IMR-90 (cell line): ENCODE data around the gene SLC24A3. TPM values are rescaled to one million over a fixed set of nuclear protein-coding genes. Genes with fewer than 3 reads are reported as not detected.

ENCODE experiments used
- ATAC-seq: fragments of 200-7000 bp; cut with Tn5 transposase; 2 replicates; pipeline ENCODE4 v1.9.1; 2020; ENCODE audit warnings: low read depth, mild to moderate bottlenecking, moderate library complexity
- BruUV-seq: library from RNA; stranded (reverse); fragments of 400-500 nt; replicated peaks from 2 replicates; lab custom pipeline; 2021; lab: Mats Ljungman, UMichigan
- CTCF ChIA-PET: fragments of 300-600 bp; formaldehyde crosslinking; extraction: SDS; loops from one replicate; lab custom pipeline; 2021; ENCODE audit warnings: antibody characterized with exemption; lab: Yijun Ruan, JAX
- POLR2A ChIA-PET: fragments of 300-600 bp; sonication (Branson Sonifier 250); formaldehyde crosslinking; loops from one replicate; lab custom pipeline; 2022; ENCODE audit warnings: antibody characterized with exemption; ENCODE audit not compliant: unreplicated experiment; lab: Charles Lee
- DNase-seq: peaks from one replicate; pipeline ENCODE4 v3.0.0; 2013
- H2AFZ ChIP-seq: replicated peaks from 2 replicates; pipeline ENCODE3; 2013; ENCODE audit warnings: low read length, mild to moderate bottlenecking; ENCODE audit not compliant: poor library complexity
- H2AK5ac ChIP-seq: 2 replicates; pipeline ENCODE4 v1.6.1; 2013; ENCODE audit warnings: low read depth, low read length, inconsistent platforms
- H2AK9ac ChIP-seq: replicated peaks from 2 replicates; pipeline ENCODE3; 2013; ENCODE audit warnings: mild to moderate bottlenecking, low read depth, low read length, moderate library complexity; ENCODE audit not compliant: poor library complexity
- H2BK120ac ChIP-seq: 2 replicates; pipeline ENCODE4 v1.6.1; 2013; ENCODE audit warnings: low read depth, low read length, inconsistent platforms
- H2BK15ac ChIP-seq: 3 replicates; pipeline ENCODE4 v1.6.1; 2013; ENCODE audit warnings: low read depth, low read length, inconsistent platforms
- H2BK20ac ChIP-seq: 2 replicates; pipeline ENCODE4 v1.6.1; 2013; ENCODE audit warnings: low read depth, mild to moderate bottlenecking, inconsistent platforms, low read length, moderate library complexity
- H2BK5ac ChIP-seq: 2 replicates; pipeline ENCODE4 v1.6.1; 2013; ENCODE audit warnings: mild to moderate bottlenecking, low read depth, low read length, inconsistent platforms; ENCODE audit not compliant: poor library complexity, severe bottlenecking
- H3K14ac ChIP-seq: replicated peaks from 2 replicates; pipeline ENCODE4 v1.6.1; 2013; ENCODE audit warnings: low read depth, low read length, inconsistent platforms
- H3K18ac ChIP-seq: 2 replicates; pipeline ENCODE4 v1.6.1; 2013; ENCODE audit warnings: low read depth, low read length, control low read depth
- H3K23ac ChIP-seq: 2 replicates; pipeline ENCODE4 v1.6.1; 2013; ENCODE audit warnings: low read depth, low read length, inconsistent platforms
- H3K27ac ChIP-seq: 2 replicates; pipeline ENCODE4 v1.5.1; 2013; ENCODE audit warnings: mild to moderate bottlenecking, control low read depth, low read length; ENCODE audit not compliant: insufficient read depth
- H3K27me3 ChIP-seq: 2 replicates; pipeline ENCODE4 v1.6.1; 2013; ENCODE audit warnings: low read length; ENCODE audit not compliant: control insufficient read depth, insufficient read depth
- H3K36me3 ChIP-seq: 2 replicates; pipeline ENCODE4 v1.6.1; 2013; ENCODE audit warnings: low read length, mixed read lengths; ENCODE audit not compliant: control insufficient read depth, insufficient read depth
- H3K4ac ChIP-seq: 2 replicates; pipeline ENCODE4 v1.6.1; 2013; ENCODE audit warnings: low read depth, low read length, inconsistent platforms
- H3K4me1 ChIP-seq: 2 replicates; pipeline ENCODE4 v1.6.1; 2013; ENCODE audit warnings: low read length, mixed read lengths; ENCODE audit not compliant: control insufficient read depth, insufficient read depth
- H3K4me2 ChIP-seq: 2 replicates; pipeline ENCODE4 v1.6.1; 2013; ENCODE audit warnings: low read depth, mild to moderate bottlenecking, control low read depth, low read length, moderate library complexity
- H3K4me3 ChIP-seq: 2 replicates; pipeline ENCODE4 v1.5.1; 2013; ENCODE audit warnings: low read depth, mild to moderate bottlenecking, control low read depth, low read length, moderate library complexity; ENCODE audit not compliant: insufficient read depth
- H3K56ac ChIP-seq: 2 replicates; pipeline ENCODE4 v1.6.1; 2013; ENCODE audit warnings: low read length, inconsistent platforms; ENCODE audit not compliant: insufficient read depth; ENCODE audit errors: extremely low read depth
- H3K79me1 ChIP-seq, 2 experiments: 2 replicates each; pipeline ENCODE4 v1.6.1; 2013; ENCODE audit warnings: low read length in 2 of 2, inconsistent platforms in 1 of 2, low read depth in 1 of 2
- H3K9ac ChIP-seq: 2 replicates; pipeline ENCODE4 v1.6.1; 2013; ENCODE audit warnings: low read depth, low read length, control low read depth
- H3K9me1 ChIP-seq: 2 replicates; pipeline ENCODE4 v1.6.1; 2013; ENCODE audit warnings: low read length, inconsistent platforms; ENCODE audit not compliant: insufficient read depth
- H3K9me3 ChIP-seq: 2 replicates; pipeline ENCODE4 v1.6.1; 2013; ENCODE audit warnings: low read length; ENCODE audit not compliant: control insufficient read depth, insufficient read depth
- H4K20me1 ChIP-seq: 2 replicates; pipeline ENCODE4 v1.6.1; 2013; ENCODE audit warnings: low read length, inconsistent platforms; ENCODE audit not compliant: insufficient read depth
- H4K5ac ChIP-seq: 2 replicates; pipeline ENCODE4 v1.6.1; 2013; ENCODE audit warnings: mild to moderate bottlenecking, low read depth, low read length, control low read depth
- H4K8ac ChIP-seq, 2 experiments: 2 replicates each; pipeline ENCODE4 v1.6.1; 2013; ENCODE audit warnings: low read depth in 2 of 2, low read length in 2 of 2, control low read depth in 1 of 2, inconsistent platforms in 1 of 2
- H4K91ac ChIP-seq: 2 replicates; pipeline ENCODE4 v1.6.1; 2013; ENCODE audit warnings: low read depth, low read length, inconsistent platforms; ENCODE audit not compliant: insufficient read depth
- BHLHE40 ChIP-seq: fragments of 150-350 bp; IDR thresholded peaks from 2 replicates; pipeline ENCODE4 v1.6.1; 2016; ENCODE audit warnings: mild to moderate bottlenecking, low read depth, low read length
- CEBPB ChIP-seq: IDR thresholded peaks from 2 replicates; pipeline ENCODE4 v1.6.1; 2012; ENCODE audit warnings: low read depth, low read length, improper control_type of control experiment
- CHD1 ChIP-seq: IDR thresholded peaks from 2 replicates; pipeline ENCODE4 v1.6.1; 2012; ENCODE audit warnings: low read depth, low read length, improper control_type of control experiment
- FOS ChIP-seq: fragments of 150-350 bp; IDR thresholded peaks from 2 replicates; pipeline ENCODE4 v1.6.1; 2016; ENCODE audit warnings: low read depth, low read length
- MAFK ChIP-seq: IDR thresholded peaks from 2 replicates; pipeline ENCODE4 v1.6.1; 2012; ENCODE audit warnings: low read depth, low read length, improper control_type of control experiment
- MAZ ChIP-seq: IDR thresholded peaks from 2 replicates; pipeline ENCODE4 v1.6.1; 2012; ENCODE audit warnings: low read depth, mild to moderate bottlenecking, low read length, improper control_type of control experiment, moderate library complexity, borderline replicate concordance
- MXI1 ChIP-seq: IDR thresholded peaks from 2 replicates; pipeline ENCODE4 v1.6.1; 2012; ENCODE audit warnings: low read depth, mild to moderate bottlenecking, low read length, moderate library complexity, borderline replicate concordance
- NFE2L2 ChIP-seq: fragments of 150-350 bp; IDR thresholded peaks from 2 replicates; pipeline ENCODE4 v1.6.1; 2016; ENCODE audit warnings: low read depth, mild to moderate bottlenecking, low read length
- RAD21 ChIP-seq: IDR thresholded peaks from 2 replicates; pipeline ENCODE4 v1.6.1; 2012; ENCODE audit warnings: low read length, improper control_type of control experiment
- RFX5 ChIP-seq: IDR thresholded peaks from 2 replicates; pipeline ENCODE4 v1.8.0; 2012; ENCODE audit warnings: low read depth, mild to moderate bottlenecking, low read length, moderate library complexity
- SMC3 ChIP-seq: fragments of 150-350 bp; IDR thresholded peaks from 2 replicates; pipeline ENCODE4 v1.6.1; 2016; ENCODE audit warnings: low read depth, mild to moderate bottlenecking, antibody characterized with exemption, low read length, moderate library complexity
- WGBS, 2 experiments: methylation state at CpG; one replicate each; pipeline versions ENCODE4 v1.1.5 to v1.1.7; 2013; ENCODE audit warnings: missing lambda C conversion rate in 2 of 2; ENCODE audit not compliant: insufficient read length in 1 of 2; ENCODE audit errors: extremely low coverage in 2 of 2; 5-methylcytosine and 5-hydroxymethylcytosine counted together
- dilution Hi-C: fragments of 300-500 bp; cut with HindIII; formaldehyde crosslinking; loops from one replicate; pipeline ENCODE4 v1.14.3; 2018; ENCODE audit warnings: low sequenced_read_pairs; ENCODE audit not compliant: unreplicated experiment
- in situ Hi-C: fragments of 300-500 bp; cut with MboI; formaldehyde crosslinking; loops from 3 replicates; pipeline ENCODE4 v1.14.3; 2019; ENCODE audit warnings: low sequenced_read_pairs, inconsistent platforms, mixed read lengths
- intact Hi-C: fragments of 100-400 bp; cut with micrococcal nuclease; formaldehyde crosslinking; loops from 2 replicates; pipeline ENCODE4 v1.10.0; 2022
- polyA plus RNA-seq, 3 experiments: library from polyadenylated mRNA; depleted of rRNA; stranded (reverse); fragments of >200 nt; gene quantifications; 2 replicates each; pipeline ENCODE4 v1.2.3, GENCODE V29; 2012; ENCODE audit warnings: low replicate concordance in 1 of 3
- total RNA-seq: library from RNA; depleted of rRNA; stranded (reverse); fragments of >200 nt; gene quantifications from 2 replicates; pipeline ENCODE4 v1.2.3, GENCODE V29; 2012
- TF ChIP-seq, protein P1 (sequence below): fragments of 150-350 bp; IDR thresholded peaks from 2 replicates; pipeline ENCODE4 v1.6.1; 2017; ENCODE audit warnings: mild to moderate bottlenecking, antibody characterized with exemption, low read length, low read depth
- TF ChIP-seq, protein P2 (sequence below): conservative IDR thresholded peaks from 2 replicates; pipeline ENCODE4 v1.5.1; 2012; ENCODE audit warnings: mild to moderate bottlenecking, low read depth, low read length, improper control_type of control experiment
- TF ChIP-seq, protein P3 (sequence below): fragments of 150-350 bp; IDR thresholded peaks from 2 replicates; pipeline ENCODE4 v1.6.1; 2016; ENCODE audit warnings: low read depth, mild to moderate bottlenecking, low read length, moderate library complexity, borderline replicate concordance

SLC24A3 gene
- total and polyA plus RNA-seq, 2 of the 4 experiments (the other 2 are of a cell fraction): not detected

DNA sequence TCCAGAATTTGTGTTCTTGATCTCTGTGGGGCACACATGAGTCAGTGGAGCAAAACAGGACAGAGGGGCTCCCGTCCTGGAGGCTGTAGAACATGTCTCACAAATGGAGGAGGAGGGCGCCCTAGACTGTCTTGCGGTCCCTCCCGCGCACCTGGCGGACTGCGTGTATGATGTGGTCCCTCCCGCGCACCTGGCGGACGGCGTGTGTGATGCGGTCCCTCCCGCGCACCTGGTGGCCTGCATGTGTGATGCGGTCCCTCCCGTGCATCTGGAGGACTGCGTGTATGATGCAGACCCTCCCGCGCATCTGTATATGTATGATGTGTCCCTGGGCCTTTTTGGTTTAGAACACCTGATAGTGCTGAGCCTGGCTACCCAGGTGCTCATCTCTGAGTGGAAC, 386.8 kb downstream of the SLC24A3 start:
- H4K5ac ChIP-seq: no peak overlapping the region
- no peaks in the 10 kb centered on the region for H3K27me3 ChIP-seq
- no peaks in the 10 kb centered on the region for H4K20me1 ChIP-seq
- H2BK120ac ChIP-seq: no peak overlapping the region
- H4K91ac ChIP-seq: no peak overlapping the region
- H2BK5ac ChIP-seq: no peak overlapping the region
- H4K8ac ChIP-seq: no peak overlapping the region
- no peak overlapping the region for H3K18ac ChIP-seq
- H3K4me3 ChIP-seq: no peak overlapping the region
- WGBS, 2 experiments: 81% methylated on average over 15 of the region's 20 CpGs; no CpG with 5 or more reads in 1 of the 2 experiments
- in situ Hi-C loops: no loop called here
- dilution Hi-C loops: no loop called here
- no peak overlapping the region for H3K23ac ChIP-seq
- ChIA-PET CTCF (interaction anchor here (0.9 kb wide), 1 partner anchor 967 kb away, joined by 3 read pairs; no protein-coding TSS in a partner anchor), POLR2A (no interaction called here)
- no peak for ATAC-seq
- no TSS peak for BruUV-seq
- H3K14ac ChIP-seq: no peak overlapping the region
- no peak overlapping the region for H3K56ac ChIP-seq
- H2BK15ac ChIP-seq: no peak overlapping the region
- H3K4ac ChIP-seq: no peak overlapping the region
- no peak overlapping the region for H2AK9ac ChIP-seq
- H3K79me1 ChIP-seq: no peaks in the 10 kb centered on the region
- H3K9ac ChIP-seq: no peak overlapping the region
- H3K27ac ChIP-seq: no peak overlapping the region
- no peak for DNase-seq
- H3K4me1 ChIP-seq: no peaks in the 10 kb centered on the region
- no peaks in the 10 kb centered on the region for H3K9me3 ChIP-seq
- TF ChIP-seq MXI1 (no peak), BHLHE40 (no peak), RFX5 (no peak), MAFK (no peak), NFE2L2 (no peak), MAZ (no peak), CHD1 (no peak), CEBPB (no peak), SMC3 (no peak), FOS (no peak), RAD21 (no peak)
- TF ChIP-seq, protein P1, sequence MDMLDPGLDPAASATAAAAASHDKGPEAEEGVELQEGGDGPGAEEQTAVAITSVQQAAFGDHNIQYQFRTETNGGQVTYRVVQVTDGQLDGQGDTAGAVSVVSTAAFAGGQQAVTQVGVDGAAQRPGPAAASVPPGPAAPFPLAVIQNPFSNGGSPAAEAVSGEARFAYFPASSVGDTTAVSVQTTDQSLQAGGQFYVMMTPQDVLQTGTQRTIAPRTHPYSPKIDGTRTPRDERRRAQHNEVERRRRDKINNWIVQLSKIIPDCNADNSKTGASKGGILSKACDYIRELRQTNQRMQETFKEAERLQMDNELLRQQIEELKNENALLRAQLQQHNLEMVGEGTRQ: no peak
- TF ChIP-seq, protein P2, sequence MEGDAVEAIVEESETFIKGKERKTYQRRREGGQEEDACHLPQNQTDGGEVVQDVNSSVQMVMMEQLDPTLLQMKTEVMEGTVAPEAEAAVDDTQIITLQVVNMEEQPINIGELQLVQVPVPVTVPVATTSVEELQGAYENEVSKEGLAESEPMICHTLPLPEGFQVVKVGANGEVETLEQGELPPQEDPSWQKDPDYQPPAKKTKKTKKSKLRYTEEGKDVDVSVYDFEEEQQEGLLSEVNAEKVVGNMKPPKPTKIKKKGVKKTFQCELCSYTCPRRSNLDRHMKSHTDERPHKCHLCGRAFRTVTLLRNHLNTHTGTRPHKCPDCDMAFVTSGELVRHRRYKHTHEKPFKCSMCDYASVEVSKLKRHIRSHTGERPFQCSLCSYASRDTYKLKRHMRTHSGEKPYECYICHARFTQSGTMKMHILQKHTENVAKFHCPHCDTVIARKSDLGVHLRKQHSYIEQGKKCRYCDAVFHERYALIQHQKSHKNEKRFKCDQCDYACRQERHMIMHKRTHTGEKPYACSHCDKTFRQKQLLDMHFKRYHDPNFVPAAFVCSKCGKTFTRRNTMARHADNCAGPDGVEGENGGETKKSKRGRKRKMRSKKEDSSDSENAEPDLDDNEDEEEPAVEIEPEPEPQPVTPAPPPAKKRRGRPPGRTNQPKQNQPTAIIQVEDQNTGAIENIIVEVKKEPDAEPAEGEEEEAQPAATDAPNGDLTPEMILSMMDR: no peak
- TF ChIP-seq, protein P3, sequence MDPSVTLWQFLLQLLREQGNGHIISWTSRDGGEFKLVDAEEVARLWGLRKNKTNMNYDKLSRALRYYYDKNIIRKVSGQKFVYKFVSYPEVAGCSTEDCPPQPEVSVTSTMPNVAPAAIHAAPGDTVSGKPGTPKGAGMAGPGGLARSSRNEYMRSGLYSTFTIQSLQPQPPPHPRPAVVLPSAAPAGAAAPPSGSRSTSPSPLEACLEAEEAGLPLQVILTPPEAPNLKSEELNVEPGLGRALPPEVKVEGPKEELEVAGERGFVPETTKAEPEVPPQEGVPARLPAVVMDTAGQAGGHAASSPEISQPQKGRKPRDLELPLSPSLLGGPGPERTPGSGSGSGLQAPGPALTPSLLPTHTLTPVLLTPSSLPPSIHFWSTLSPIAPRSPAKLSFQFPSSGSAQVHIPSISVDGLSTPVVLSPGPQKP: no peak
- no peak overlapping the region for H3K4me2 ChIP-seq
- H2AFZ ChIP-seq: no peak overlapping the region
- no peaks in the 10 kb centered on the region for H3K9me1 ChIP-seq
- H2AK5ac ChIP-seq: no peak overlapping the region
- no peaks in the 10 kb centered on the region for H3K36me3 ChIP-seq
- intact Hi-C loops: no loop called here
- no peak overlapping the region for H2BK20ac ChIP-seq
